ENCODE measurements around the gene DSCAML1.

DSCAML1 gene

DNA sequence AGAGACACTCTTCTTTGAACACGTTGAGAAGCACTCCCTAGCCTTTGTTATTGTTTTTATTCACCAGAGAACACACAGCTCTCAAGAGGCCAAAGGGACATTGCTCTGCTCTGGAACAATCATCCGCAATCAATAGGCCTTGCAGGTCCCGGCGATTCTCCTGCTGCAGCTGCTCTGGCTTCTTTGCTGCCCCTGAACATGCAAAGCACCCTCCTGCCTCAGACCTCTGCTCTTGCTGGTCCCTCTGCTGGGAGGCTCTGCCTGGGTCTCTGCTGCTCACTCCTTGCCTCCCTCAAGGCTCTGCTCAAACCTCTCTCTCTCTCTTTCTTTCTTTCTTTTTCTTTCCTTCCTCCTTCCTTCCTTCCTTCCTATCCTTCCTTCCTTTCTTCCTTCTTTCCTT is 232.7 kb downstream of the DSCAML1 start:
- no peaks in the 10 kb centered on the region for H3K9me3 ChIP-seq (ENCODE audit: control extremely low read depth in 1 of 5, control insufficient read depth in 4 of 5, insufficient read depth in 2 of 5, low read depth in 1 of 5, low read length in 4 of 5)
- peaks cover 0 to 5% (median 2%) of the 10 kb centered on the region in 5 experiments for H3K27me3 ChIP-seq (replicated peaks in 2 of 5; ENCODE audit: control insufficient read depth in 4 of 5, insufficient read depth in 5 of 5, low read length in 4 of 5)
- ChIA-PET POLR2A (no interaction called here), CTCF (no interaction called here)
- no peak overlapping the region for H3K27ac ChIP-seq (ENCODE audit: insufficient read depth in 1 of 2, low read depth in 1 of 2, low read length in 2 of 2, poor library complexity in 1 of 2, severe bottlenecking in 2 of 2)
- WGBS (ENCODE audit: insufficient coverage) = 98% methylated on average over 4 of the region's 4 CpGs
- no peak overlapping the region for H3K4me3 ChIP-seq (ENCODE audit: control insufficient read depth in 1 of 7, extremely low read depth in 1 of 7, insufficient read depth in 4 of 7, low read depth in 2 of 7, low read length in 6 of 7)
- H3K36me3 ChIP-seq (ENCODE audit: control insufficient read depth in 4 of 4, insufficient read depth in 4 of 4, low read length in 3 of 4) = no peaks in the 10 kb centered on the region
- no peak for DNase-seq
- peaks cover 0 to 4% (median 0%) of the 10 kb centered on the region in 4 experiments for H3K4me1 ChIP-seq (ENCODE audit: control extremely low read depth in 1 of 4, control insufficient read depth in 4 of 4, insufficient read depth in 4 of 4, low read length in 3 of 4)

DNA sequence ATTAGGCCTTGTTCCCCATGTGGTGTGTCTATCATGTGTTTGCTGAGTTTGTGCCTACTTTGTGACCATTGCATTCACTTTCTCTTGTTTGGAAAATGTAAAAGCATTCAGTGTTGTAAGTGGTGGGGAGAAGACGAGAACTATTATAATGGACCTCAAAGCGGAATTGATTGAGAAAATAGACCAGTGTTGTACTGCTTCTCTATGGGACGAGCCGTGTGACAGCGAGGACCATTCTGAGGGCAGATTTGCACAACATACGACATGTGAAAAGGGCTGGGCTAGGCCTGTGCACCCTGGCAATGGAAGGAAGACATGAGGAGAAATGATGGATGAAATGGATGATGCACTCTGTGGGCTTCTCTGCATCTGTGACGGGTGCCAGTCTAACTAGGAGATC is 233.5 kb downstream of the DSCAML1 start:
- no peaks in the 10 kb centered on the region for H3K9me3 ChIP-seq (ENCODE audit: control extremely low read depth in 1 of 5, control insufficient read depth in 4 of 5, insufficient read depth in 2 of 5, low read depth in 1 of 5, low read length in 4 of 5)
- POLR2A ChIA-PET = no interaction called here
- WGBS (ENCODE audit: insufficient coverage) = 97% methylated on average over 6 of the region's 7 CpGs
- no peaks in the 10 kb centered on the region for H3K36me3 ChIP-seq (ENCODE audit: control insufficient read depth in 4 of 4, insufficient read depth in 4 of 4, low read length in 3 of 4)
- peaks cover 0 to 5% (median 2%) of the 10 kb centered on the region in 5 experiments for H3K27me3 ChIP-seq (replicated peaks in 2 of 5; ENCODE audit: control insufficient read depth in 4 of 5, insufficient read depth in 5 of 5, low read length in 4 of 5)
- no peak overlapping the region for H3K27ac ChIP-seq (ENCODE audit: insufficient read depth in 1 of 2, low read depth in 1 of 2, low read length in 2 of 2, poor library complexity in 1 of 2, severe bottlenecking in 2 of 2)
- peaks cover 0 to 4% (median 0%) of the 10 kb centered on the region in 4 experiments for H3K4me1 ChIP-seq (ENCODE audit: control extremely low read depth in 1 of 4, control insufficient read depth in 4 of 4, insufficient read depth in 4 of 4, low read length in 3 of 4)
- CTCF ChIA-PET = no interaction called here
- DNase-seq = no peak
- H3K4me3 ChIP-seq (ENCODE audit: control insufficient read depth in 1 of 7, extremely low read depth in 1 of 7, insufficient read depth in 4 of 7, low read depth in 2 of 7, low read length in 6 of 7) = no peak overlapping the region

DNA sequence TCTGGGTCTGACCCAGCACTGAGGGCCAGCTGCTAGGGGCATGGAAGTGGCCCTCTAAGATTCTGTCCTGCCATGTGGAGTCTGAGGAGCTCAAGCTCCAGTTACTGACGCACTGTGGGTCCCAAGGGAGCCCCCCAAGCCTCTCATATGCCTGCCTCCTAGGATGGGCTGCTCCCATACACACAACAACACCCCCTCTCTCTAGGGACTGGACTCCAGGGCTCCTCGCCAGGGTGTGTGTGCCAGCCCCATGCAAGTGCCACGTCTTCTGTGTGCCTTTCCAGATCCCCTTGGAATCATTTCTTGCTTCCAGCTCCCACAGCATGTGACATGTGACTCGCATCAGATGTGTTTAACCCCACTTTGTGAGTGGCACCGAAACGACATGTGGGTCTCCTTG is 234.9 kb downstream of the DSCAML1 start:
- POLR2A ChIA-PET = no interaction called here
- no peaks in the 10 kb centered on the region for H3K36me3 ChIP-seq (ENCODE audit: control insufficient read depth in 4 of 4, insufficient read depth in 4 of 4, low read length in 3 of 4)
- H3K4me1 ChIP-seq (ENCODE audit: control extremely low read depth in 1 of 4, control insufficient read depth in 4 of 4, insufficient read depth in 4 of 4, low read length in 3 of 4) = peaks cover 0 to 4% (median 0%) of the 10 kb centered on the region in 4 experiments
- CTCF ChIA-PET = no interaction called here
- H3K9me3 ChIP-seq (ENCODE audit: control extremely low read depth in 1 of 5, control insufficient read depth in 4 of 5, insufficient read depth in 2 of 5, low read depth in 1 of 5, low read length in 4 of 5) = no peaks in the 10 kb centered on the region
- no peak for DNase-seq
- peaks cover 0 to 5% (median 2%) of the 10 kb centered on the region in 5 experiments for H3K27me3 ChIP-seq (replicated peaks in 2 of 5; ENCODE audit: control insufficient read depth in 4 of 5, insufficient read depth in 5 of 5, low read length in 4 of 5)
- H3K27ac ChIP-seq (ENCODE audit: insufficient read depth in 1 of 2, low read depth in 1 of 2, low read length in 2 of 2, poor library complexity in 1 of 2, severe bottlenecking in 2 of 2) = no peak overlapping the region
- no peak overlapping the region for H3K4me3 ChIP-seq (ENCODE audit: control insufficient read depth in 1 of 7, extremely low read depth in 1 of 7, insufficient read depth in 4 of 7, low read depth in 2 of 7, low read length in 6 of 7)
- 96% methylated on average over 6 of the region's 6 CpGs for WGBS (ENCODE audit: insufficient coverage)

DNA sequence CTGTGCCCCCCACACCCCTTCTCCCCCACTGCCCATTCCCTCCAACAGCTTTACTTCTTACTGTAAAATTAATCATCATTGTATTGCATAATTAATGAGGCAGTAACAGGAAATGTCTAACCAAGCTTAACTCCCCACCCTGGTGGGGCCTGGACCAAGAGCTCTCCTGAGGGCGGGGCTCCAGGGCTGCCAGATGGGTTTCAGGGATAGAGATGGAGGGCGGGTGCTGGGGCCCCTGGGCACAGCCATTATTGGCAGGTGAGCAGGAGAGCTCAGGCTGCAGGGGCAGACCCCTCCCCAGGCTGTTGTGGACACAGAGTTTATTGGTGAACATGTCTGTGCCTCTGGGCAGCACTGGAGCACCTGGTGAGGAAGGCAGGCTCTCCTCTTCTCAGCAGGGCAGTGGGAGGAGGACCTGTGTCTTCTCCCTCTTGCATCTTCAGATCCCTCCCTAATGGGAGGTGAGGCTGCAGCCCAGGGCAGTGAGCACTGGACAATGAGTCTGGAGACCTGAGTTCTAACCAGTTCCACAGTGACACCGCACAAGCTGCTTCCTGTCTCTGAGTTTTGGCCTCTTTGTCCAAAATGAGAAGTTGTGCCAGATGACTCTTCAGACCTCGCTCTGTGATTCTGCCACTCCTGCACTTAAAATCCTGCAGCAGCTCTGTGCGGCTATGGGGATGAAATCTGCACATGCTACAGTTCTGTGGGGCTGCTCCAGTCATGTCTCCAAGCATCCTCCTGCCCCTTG is 236.1 kb downstream of the DSCAML1 start:
- Histone ChIP-seq H3K9me3 (ENCODE audit: control extremely low read depth in 1 of 5, control insufficient read depth in 4 of 5, insufficient read depth in 2 of 5, low read depth in 1 of 5, low read length in 4 of 5) (no peaks in the 10 kb centered on the region), H3K27ac (ENCODE audit: insufficient read depth in 1 of 2, low read depth in 1 of 2, low read length in 2 of 2, poor library complexity in 1 of 2, severe bottlenecking in 2 of 2) (no peak overlapping the region), H3K4me3 (ENCODE audit: control insufficient read depth in 1 of 7, extremely low read depth in 1 of 7, insufficient read depth in 4 of 7, low read depth in 2 of 7, low read length in 6 of 7) (no peak overlapping the region), H3K27me3 (replicated peaks in 2 of 5; ENCODE audit: control insufficient read depth in 4 of 5, insufficient read depth in 5 of 5, low read length in 4 of 5) (peaks cover 0 to 5% (median 2%) of the 10 kb centered on the region in 5 experiments), H3K36me3 (ENCODE audit: control insufficient read depth in 4 of 4, insufficient read depth in 4 of 4, low read length in 3 of 4) (no peaks in the 10 kb centered on the region), H3K4me1 (ENCODE audit: control extremely low read depth in 1 of 4, control insufficient read depth in 4 of 4, insufficient read depth in 4 of 4, low read length in 3 of 4) (peaks cover 0 to 4% (median 0%) of the 10 kb centered on the region in 4 experiments)
- POLR2A ChIA-PET = no interaction called here
- peak in 1 of 3 donors; percentile 2 for DNase-seq
- CTCF ChIA-PET = interaction anchor here (1.3 kb wide), 1 partner anchor 11 kb away, joined by 4 read pairs; no protein-coding TSS in a partner anchor
- WGBS (ENCODE audit: insufficient coverage) = 74% methylated on average over 5 of the region's 5 CpGs

DNA sequence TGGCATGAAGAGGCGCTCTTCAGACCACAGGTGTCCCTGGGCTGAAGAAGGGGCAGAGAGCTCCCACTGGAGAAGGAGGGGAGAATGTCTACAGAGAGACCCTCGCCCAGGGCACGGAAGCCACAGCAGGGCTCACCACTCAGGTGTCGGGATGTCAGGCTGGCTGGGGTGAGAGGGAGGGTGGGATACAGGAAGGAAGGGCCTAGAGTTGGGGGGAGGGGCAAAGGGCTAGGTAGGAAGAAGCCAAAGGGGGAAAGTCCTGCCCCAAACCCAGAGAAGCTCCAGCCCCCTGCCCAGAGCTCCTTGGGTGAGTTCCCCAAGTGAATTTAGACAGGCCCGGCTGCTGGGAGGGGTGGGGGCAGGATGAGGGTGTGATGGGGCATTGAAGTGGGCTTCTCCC is 237.3 kb downstream of the DSCAML1 start:
- ChIA-PET POLR2A (no interaction called here), CTCF (no interaction called here)
- H3K27ac ChIP-seq (ENCODE audit: insufficient read depth in 1 of 2, low read depth in 1 of 2, low read length in 2 of 2, poor library complexity in 1 of 2, severe bottlenecking in 2 of 2) = no peak overlapping the region
- peaks cover 0 to 4% (median 0%) of the 10 kb centered on the region in 4 experiments for H3K4me1 ChIP-seq (ENCODE audit: control extremely low read depth in 1 of 4, control insufficient read depth in 4 of 4, insufficient read depth in 4 of 4, low read length in 3 of 4)
- H3K27me3 ChIP-seq (replicated peaks in 2 of 5; ENCODE audit: control insufficient read depth in 4 of 5, insufficient read depth in 5 of 5, low read length in 4 of 5) = peaks cover 0 to 5% (median 2%) of the 10 kb centered on the region in 5 experiments
- no peaks in the 10 kb centered on the region for H3K9me3 ChIP-seq (ENCODE audit: control extremely low read depth in 1 of 5, control insufficient read depth in 4 of 5, insufficient read depth in 2 of 5, low read depth in 1 of 5, low read length in 4 of 5)
- H3K4me3 ChIP-seq (ENCODE audit: control insufficient read depth in 1 of 7, extremely low read depth in 1 of 7, insufficient read depth in 4 of 7, low read depth in 2 of 7, low read length in 6 of 7) = no peak overlapping the region
- WGBS (ENCODE audit: insufficient coverage) = 90% methylated on average over 3 of the region's 5 CpGs
- no peaks in the 10 kb centered on the region for H3K36me3 ChIP-seq (ENCODE audit: control insufficient read depth in 4 of 4, insufficient read depth in 4 of 4, low read length in 3 of 4)
- no peak for DNase-seq

DNA sequence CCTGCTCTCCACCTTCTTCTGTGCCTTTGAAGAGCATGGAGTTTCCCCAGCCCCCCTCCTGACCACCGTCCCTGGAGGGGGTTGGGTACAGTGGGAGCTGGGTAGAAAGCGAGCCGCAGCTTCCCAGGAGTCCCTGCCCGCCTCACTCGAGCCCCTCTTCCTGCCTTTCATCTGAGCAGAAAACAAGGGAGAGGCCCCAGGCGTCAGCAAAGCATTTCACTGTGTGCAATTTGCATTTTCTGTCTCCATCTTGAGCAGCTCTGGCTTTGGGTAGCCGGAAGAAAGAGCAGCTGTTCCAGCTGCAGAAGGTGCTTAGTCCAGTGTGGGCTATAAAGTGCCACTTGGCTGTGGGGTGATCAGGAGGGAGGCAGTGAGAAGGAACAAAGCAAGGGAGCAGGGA is 239.7 kb downstream of the DSCAML1 start:
- CTCF ChIA-PET = no interaction called here
- 100% methylated on average over 6 of the region's 7 CpGs for WGBS (ENCODE audit: insufficient coverage)

DNA sequence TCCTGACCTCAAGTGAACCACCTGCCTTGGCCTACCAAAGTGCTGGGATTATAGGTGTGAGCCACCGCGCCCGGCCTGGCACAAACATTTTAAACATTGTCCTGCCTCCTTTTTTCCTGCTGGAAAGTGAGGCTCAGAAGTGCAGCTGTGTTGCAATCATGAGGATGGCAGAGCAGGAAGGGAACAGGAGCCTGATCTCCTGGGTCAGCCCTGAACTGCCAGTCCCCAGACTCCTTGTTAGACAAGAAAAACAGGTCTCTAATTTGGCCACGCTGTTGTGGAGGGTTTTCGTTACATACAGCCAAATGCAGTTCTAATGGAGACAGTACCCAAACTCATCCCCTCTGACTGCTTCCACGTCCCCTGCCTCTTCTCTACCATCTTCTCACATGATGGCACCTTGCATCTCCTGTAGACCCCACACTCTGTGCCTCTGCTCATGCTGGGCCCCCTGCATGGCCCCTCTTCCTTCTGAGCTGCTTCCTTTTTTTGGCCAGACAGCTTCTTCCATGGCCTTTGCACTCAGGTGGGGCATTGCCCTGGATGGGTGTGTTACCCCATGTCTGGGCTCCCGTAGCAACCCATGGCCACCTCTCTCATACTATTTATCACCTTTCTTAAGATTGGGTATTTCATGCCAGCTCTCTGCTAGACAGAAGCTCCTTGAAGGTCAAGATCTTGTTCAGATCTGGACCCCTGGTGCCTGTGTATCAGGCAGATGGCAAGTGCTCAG is 242.2 kb downstream of the DSCAML1 start:
- DNase-seq = no peak
- Histone ChIP-seq H3K4me3 (ENCODE audit: control insufficient read depth in 1 of 7, extremely low read depth in 1 of 7, insufficient read depth in 4 of 7, low read depth in 2 of 7, low read length in 6 of 7) (no peak overlapping the region), H3K27me3 (replicated peaks in 2 of 5; ENCODE audit: control insufficient read depth in 4 of 5, insufficient read depth in 5 of 5, low read length in 4 of 5) (peaks cover 0 to 2% (median 0%) of the 10 kb centered on the region in 5 experiments), H3K27ac (ENCODE audit: insufficient read depth in 1 of 2, low read depth in 1 of 2, low read length in 2 of 2, poor library complexity in 1 of 2, severe bottlenecking in 2 of 2) (no peak overlapping the region), H3K9me3 (ENCODE audit: control extremely low read depth in 1 of 5, control insufficient read depth in 4 of 5, insufficient read depth in 2 of 5, low read depth in 1 of 5, low read length in 4 of 5) (no peaks in the 10 kb centered on the region), H3K4me1 (ENCODE audit: control extremely low read depth in 1 of 4, control insufficient read depth in 4 of 4, insufficient read depth in 4 of 4, low read length in 3 of 4) (no peaks in the 10 kb centered on the region), H3K36me3 (ENCODE audit: control insufficient read depth in 4 of 4, insufficient read depth in 4 of 4, low read length in 3 of 4) (no peaks in the 10 kb centered on the region)
- CTCF ChIA-PET = no interaction called here
- WGBS (ENCODE audit: insufficient coverage) = 100% methylated on average over 5 of the region's 7 CpGs
- POLR2A ChIA-PET = no interaction called here

More for the DNA sequence above, 239.7 kb downstream of the DSCAML1 start:
- POLR2A ChIA-PET = no interaction called here
- no peak overlapping the region for H3K4me3 ChIP-seq (ENCODE audit: control insufficient read depth in 1 of 7, extremely low read depth in 1 of 7, insufficient read depth in 4 of 7, low read depth in 2 of 7, low read length in 6 of 7)
- peaks cover 0 to 5% (median 2%) of the 10 kb centered on the region in 5 experiments for H3K27me3 ChIP-seq (replicated peaks in 2 of 5; ENCODE audit: control insufficient read depth in 4 of 5, insufficient read depth in 5 of 5, low read length in 4 of 5)
- no peaks in the 10 kb centered on the region for H3K36me3 ChIP-seq (ENCODE audit: control insufficient read depth in 4 of 4, insufficient read depth in 4 of 4, low read length in 3 of 4)
- H3K27ac ChIP-seq (ENCODE audit: insufficient read depth in 1 of 2, low read depth in 1 of 2, low read length in 2 of 2, poor library complexity in 1 of 2, severe bottlenecking in 2 of 2) = no peak overlapping the region
- H3K9me3 ChIP-seq (ENCODE audit: control extremely low read depth in 1 of 5, control insufficient read depth in 4 of 5, insufficient read depth in 2 of 5, low read depth in 1 of 5, low read length in 4 of 5) = no peaks in the 10 kb centered on the region
- peaks cover 0 to 4% (median 0%) of the 10 kb centered on the region in 4 experiments for H3K4me1 ChIP-seq (ENCODE audit: control extremely low read depth in 1 of 4, control insufficient read depth in 4 of 4, insufficient read depth in 4 of 4, low read length in 3 of 4)
- no peak for DNase-seq

Measured in common myeloid progenitor, CD34-positive (primary cell).